HUES64 (cell line): ENCODE results near the gene CERS3.

ENCODE experiments used
- H3K27ac ChIP-seq: 2 replicates; pipeline ENCODE4 v1.7.0; 2013; ENCODE audit warnings: low read depth, low read length, inconsistent platforms
- H3K27me3 ChIP-seq: 2 replicates; pipeline ENCODE4 v1.6.1; 2013; ENCODE audit warnings: mild to moderate bottlenecking, low read length; ENCODE audit not compliant: insufficient read depth
- H3K36me3 ChIP-seq: 2 replicates; pipeline ENCODE4 v1.6.1; 2013; ENCODE audit warnings: mild to moderate bottlenecking, low read length; ENCODE audit not compliant: insufficient read depth
- H3K4me1 ChIP-seq: 2 replicates; pipeline ENCODE4 v1.6.1; 2013; ENCODE audit warnings: mild to moderate bottlenecking, low read length, moderate library complexity; ENCODE audit not compliant: insufficient read depth
- H3K4me3 ChIP-seq: 2 replicates; pipeline ENCODE4 v1.5.1; 2013; ENCODE audit warnings: mild to moderate bottlenecking, low read length, moderate library complexity
- H3K9ac ChIP-seq: 2 replicates; pipeline ENCODE4 v1.6.1; 2013; ENCODE audit warnings: mild to moderate bottlenecking, low read depth, low read length
- H3K9me3 ChIP-seq: 2 replicates; pipeline ENCODE4 v1.6.1; 2013; ENCODE audit warnings: low read depth, low read length; ENCODE audit not compliant: insufficient read depth
- WGBS: fragments of 150-250, 120-280 bp; methylation state at CpG from one replicate; pipeline ENCODE4 v1.1.7; 2013; ENCODE audit warnings: missing lambda C conversion rate; 5-methylcytosine and 5-hydroxymethylcytosine counted together

Gene CERS3

GRCh38 chr15:100430411-100430810 is 98.3 kb downstream of the CERS3 start:
- Histone ChIP-seq H3K27me3 (no peaks in the 10 kb centered on the region), H3K9me3 (no peaks in the 10 kb centered on the region)
- WGBS: 100% methylated on average over 1 of the region's 1 CpG

GRCh38 chr15:100429116-100429728 is 99.5 kb downstream of the CERS3 start:
- no peaks in the 10 kb centered on the region for H3K27me3 ChIP-seq
- no peak overlapping the region for H3K9ac ChIP-seq
- peaks cover 10% of the 10 kb centered on the region; the same call in 1 of the 2 replicates for H3K9me3 ChIP-seq
- no peak overlapping the region for H3K27ac ChIP-seq
- no peak overlapping the region for H3K4me3 ChIP-seq
- no peaks in the 10 kb centered on the region for H3K36me3 ChIP-seq
- 93% methylated on average over 8 of the region's 8 CpGs for WGBS
- no peaks in the 10 kb centered on the region for H3K4me1 ChIP-seq

More at GRCh38 chr15:100430411-100430810, 98.3 kb downstream of the CERS3 start:
- Histone ChIP-seq H3K4me3 (no peak overlapping the region), H3K27ac (no peak overlapping the region), H3K9ac (no peak overlapping the region), H3K4me1 (no peaks in the 10 kb centered on the region), H3K36me3 (no peaks in the 10 kb centered on the region)

GRCh38 chr15:100426937-100427336 is 101.8 kb downstream of the CERS3 start:
- Histone ChIP-seq H3K4me1 (no peaks in the 10 kb centered on the region), H3K4me3 (no peak overlapping the region), H3K9ac (no peak overlapping the region), H3K27me3 (no peaks in the 10 kb centered on the region), H3K36me3 (no peaks in the 10 kb centered on the region), H3K27ac (no peak overlapping the region), H3K9me3 (peaks cover 22% of the 10 kb centered on the region)
- WGBS: 95% methylated on average over 10 of the region's 10 CpGs

GRCh38 chr15:100405179-100405578 is 123.6 kb downstream of the CERS3 start:
- H3K9ac ChIP-seq: no peak overlapping the region
- no peaks in the 10 kb centered on the region for H3K27me3 ChIP-seq
- no peak overlapping the region for H3K4me3 ChIP-seq
- H3K36me3 ChIP-seq: no peaks in the 10 kb centered on the region
- H3K9me3 ChIP-seq: peaks cover 11% of the 10 kb centered on the region
- H3K4me1 ChIP-seq: no peaks in the 10 kb centered on the region
- no peak overlapping the region for H3K27ac ChIP-seq
- 100% methylated on average over 1 of the region's 1 CpG for WGBS

- Histone ChIP-seq H3K9me3 (0 out of 2 replicates have a peak, but pooled peaks cover 2% of the 10 kb centered on the region), H3K4me3 (no peak overlapping the region), H3K36me3 (no peaks in the 10 kb centered on the region), H3K27ac (no peak overlapping the region), H3K4me1 (no peaks in the 10 kb centered on the region), H3K27me3 (no peaks in the 10 kb centered on the region), H3K9ac (no peak overlapping the region)
- 95% methylated on average over 6 of the region's 6 CpGs for WGBS
These were observed 127.8 kb downstream of the CERS3 start for GRCh38 chr15:100400996-100401395.

- H3K4me3 ChIP-seq: no peak overlapping the region
- H3K27me3 ChIP-seq: no peaks in the 10 kb centered on the region
- 82% methylated on average over 3 of the region's 4 CpGs for WGBS
These were observed 133.9 kb downstream of the CERS3 start for GRCh38 chr15:100394736-100395440.

GRCh38 chr15:100393008-100393407 is 135.7 kb downstream of the CERS3 start:
- no peak overlapping the region for H3K27ac ChIP-seq
- H3K4me1 ChIP-seq: no peaks in the 10 kb centered on the region
- H3K9me3 ChIP-seq: peaks cover 12% of the 10 kb centered on the region
- H3K9ac ChIP-seq: no peak overlapping the region
- no peak overlapping the region for H3K4me3 ChIP-seq
- 81% methylated on average over 2 of the region's 2 CpGs for WGBS
- no peaks in the 10 kb centered on the region for H3K36me3 ChIP-seq
- H3K27me3 ChIP-seq: no peaks in the 10 kb centered on the region

More at GRCh38 chr15:100394736-100395440, 133.9 kb downstream of the CERS3 start:
- H3K9me3 ChIP-seq: no peaks in the 10 kb centered on the region
- no peak overlapping the region for H3K27ac ChIP-seq
- no peak overlapping the region for H3K9ac ChIP-seq
- no peaks in the 10 kb centered on the region for H3K4me1 ChIP-seq
- no peaks in the 10 kb centered on the region for H3K36me3 ChIP-seq

GRCh38 chr15:100385300-100386050 is 143.3 kb downstream of the CERS3 start:
- Histone ChIP-seq H3K9ac (no peak overlapping the region), H3K27me3 (no peaks in the 10 kb centered on the region), H3K9me3 (peaks cover 59% of the 10 kb centered on the region), H3K4me3 (no peak overlapping the region), H3K36me3 (no peaks in the 10 kb centered on the region; the same call in 1 of the 2 replicates), H3K4me1 (no peaks in the 10 kb centered on the region), H3K27ac (no peak overlapping the region)
- WGBS: 95% methylated on average over 3 of the region's 3 CpGs

GRCh38 chr15:100384108-100384410 is 144.7 kb downstream of the CERS3 start:
- no peak overlapping the region for H3K9ac ChIP-seq
- H3K27me3 ChIP-seq: no peaks in the 10 kb centered on the region
- WGBS: 87% methylated on average over 10 of the region's 10 CpGs
- H3K9me3 ChIP-seq: peaks cover 63% of the 10 kb centered on the region
- no peaks in the 10 kb centered on the region for H3K4me1 ChIP-seq
- no peak overlapping the region for H3K27ac ChIP-seq
- no peak overlapping the region for H3K4me3 ChIP-seq
- H3K36me3 ChIP-seq: no peaks in the 10 kb centered on the region; the same call in 1 of the 2 replicates

GRCh38 chr15:100383302-100384107 is 145.2 kb downstream of the CERS3 start:
- no peaks in the 10 kb centered on the region for H3K4me1 ChIP-seq
- no peak overlapping the region for H3K9ac ChIP-seq
- no peaks in the 10 kb centered on the region for H3K27me3 ChIP-seq
- H3K27ac ChIP-seq: no peak overlapping the region
- peaks cover 59% of the 10 kb centered on the region for H3K9me3 ChIP-seq
- 55% methylated on average over 3 of the region's 3 CpGs for WGBS
- H3K36me3 ChIP-seq: no peaks in the 10 kb centered on the region; the same call in 1 of the 2 replicates
- H3K4me3 ChIP-seq: no peak overlapping the region
